GM19452 (cell line): ENCODE measurements around the gene MME.
"Not testable (repeated sequence)": the region's sequence is repeated elsewhere in the genome, so short reads cannot be mapped to it uniquely, and the experiment has no call there.

Experiments
- ATAC-seq: cut with Tn5 transposase; IDR thresholded peaks from one replicate; pipeline ENCODE4 v1.9.1; 2021; ENCODE audit not compliant: unreplicated experiment

MME gene

DNA sequence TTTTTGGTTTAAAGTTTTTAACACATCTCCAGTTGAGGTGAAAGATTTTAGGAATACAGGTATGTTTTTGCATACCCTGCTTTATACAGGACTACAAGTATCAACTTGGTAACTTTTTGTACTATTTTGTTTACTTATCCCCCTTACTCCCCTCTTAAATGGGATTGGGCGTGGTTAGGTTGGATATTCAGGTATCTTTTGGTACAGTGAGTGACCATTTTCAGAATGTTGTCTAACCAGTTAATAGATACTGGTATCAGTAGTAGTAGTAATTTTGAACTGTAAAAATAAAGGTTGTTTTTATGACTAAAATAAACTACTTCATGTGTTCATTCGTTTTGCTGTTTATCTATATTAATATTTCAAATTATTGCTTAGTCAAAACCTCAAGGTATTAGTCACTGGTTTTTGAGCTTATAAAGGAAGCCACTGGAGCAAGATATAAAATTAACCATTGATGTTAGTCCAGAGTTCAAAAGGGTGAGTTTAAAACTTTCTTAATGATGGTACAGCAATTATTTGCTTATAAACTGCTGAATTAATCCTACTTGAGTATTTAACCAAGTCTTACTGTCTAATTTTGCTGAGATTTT, 3.3 kb downstream of the MME start:
- ATAC-seq = no peak

DNA sequence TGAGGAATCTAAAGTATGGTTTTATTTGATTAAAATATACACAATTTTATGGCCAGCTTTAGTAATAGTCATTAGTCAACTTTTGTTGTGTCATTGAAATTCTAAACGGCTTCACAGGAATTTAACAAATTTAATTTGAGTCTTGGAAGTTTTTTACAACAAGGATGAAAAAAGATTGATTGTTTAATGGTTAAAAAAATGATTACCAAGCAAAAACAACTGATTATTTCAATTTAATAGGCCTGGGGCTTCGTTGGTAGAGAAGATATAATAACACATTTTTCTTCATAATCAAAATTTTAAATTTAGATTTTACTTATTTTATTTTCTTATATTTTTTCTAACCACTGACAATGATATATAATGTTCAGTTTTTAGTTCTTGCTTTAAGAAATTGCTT, 4.4 kb downstream of the MME start:
- no peak for ATAC-seq

DNA sequence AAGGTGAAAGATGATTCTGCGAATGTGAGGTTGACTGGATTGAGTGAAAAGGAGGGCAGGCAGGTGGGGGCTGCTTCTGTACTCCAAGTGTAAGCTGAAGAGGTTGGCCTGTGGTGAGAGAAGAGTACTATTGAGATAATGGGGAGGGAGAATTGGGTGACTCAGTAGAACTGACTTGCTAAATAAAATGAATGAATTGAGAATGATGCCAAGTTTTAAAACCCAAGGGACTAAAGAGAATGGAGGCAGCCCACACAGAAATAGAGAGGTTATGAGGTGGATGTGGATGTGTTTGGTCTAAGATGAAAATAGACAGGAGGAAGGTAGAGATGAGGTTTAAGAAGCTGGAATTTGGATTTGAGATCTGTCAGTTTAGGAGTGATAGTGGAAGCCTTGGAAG, 5.9 kb downstream of the MME start:
- ATAC-seq = no peak

DNA sequence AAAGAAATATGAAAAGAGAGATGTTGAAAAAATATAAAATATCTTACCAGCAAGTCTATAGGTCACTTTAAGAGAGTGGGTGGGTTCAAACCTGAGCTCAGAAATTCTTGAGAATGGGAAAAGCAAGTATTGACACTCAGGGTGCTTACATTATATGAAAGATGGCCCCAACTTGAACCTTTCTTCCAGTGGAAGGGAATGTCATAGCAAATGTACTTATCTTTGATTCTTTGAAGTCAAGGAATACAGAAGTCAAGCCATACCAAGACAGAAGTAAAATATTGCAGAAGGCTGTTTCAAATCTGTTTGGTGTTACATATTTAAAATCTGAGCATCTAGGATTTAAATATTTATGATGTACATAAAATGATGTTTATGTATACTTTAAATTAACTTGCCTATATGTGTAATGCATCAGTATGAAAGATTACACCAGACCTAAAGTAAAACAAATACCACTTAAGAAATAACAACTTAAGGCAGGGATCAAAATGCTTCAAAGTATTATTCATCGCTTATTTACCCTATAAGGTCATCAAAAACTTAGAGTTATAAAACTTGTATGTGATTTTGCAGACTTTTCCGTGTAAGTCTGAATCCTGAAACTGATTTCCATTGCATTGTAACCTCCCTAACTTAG, 8.7 kb downstream of the MME start:
- ATAC-seq = no peak

DNA sequence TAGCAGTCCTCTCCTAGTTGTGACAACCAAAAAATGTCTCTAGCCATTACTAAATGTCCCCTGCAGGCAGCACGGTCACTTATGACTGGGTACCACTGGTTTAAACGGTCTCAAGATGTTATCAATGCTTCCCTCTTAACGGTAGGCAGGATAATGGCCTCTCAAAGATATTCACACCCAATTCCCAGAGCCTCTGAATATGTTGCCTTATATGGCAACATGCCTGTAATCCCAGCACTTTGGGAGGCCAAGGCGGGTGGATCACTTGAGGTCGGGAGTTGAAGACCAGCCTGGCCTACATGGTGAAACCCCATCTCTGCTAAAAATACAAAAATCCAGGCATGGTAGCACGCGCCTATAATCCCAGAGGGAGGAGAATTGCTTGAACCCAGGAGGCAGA, 9.4 kb downstream of the MME start:
- no peak for ATAC-seq

DNA sequence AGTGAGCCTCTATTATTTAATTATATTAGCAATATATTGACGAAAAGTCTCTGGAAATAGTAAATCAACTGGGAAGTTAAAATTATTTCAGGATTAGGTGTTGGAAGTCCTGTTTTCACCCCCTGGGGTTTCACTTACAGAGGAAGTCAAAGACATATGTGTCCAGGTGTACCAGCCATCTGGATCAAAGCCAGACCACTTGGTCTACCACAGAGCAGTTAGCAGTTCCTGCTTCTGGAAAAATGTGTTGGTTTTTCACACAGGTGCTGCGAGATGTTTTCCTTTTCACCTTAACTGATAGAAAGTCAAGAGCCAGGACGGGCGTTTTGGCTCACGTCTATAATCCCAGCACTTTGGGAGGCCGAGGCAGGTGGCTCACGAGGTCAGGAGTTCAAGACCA, 13.1 kb downstream of the MME start:
- ATAC-seq = no peak

DNA sequence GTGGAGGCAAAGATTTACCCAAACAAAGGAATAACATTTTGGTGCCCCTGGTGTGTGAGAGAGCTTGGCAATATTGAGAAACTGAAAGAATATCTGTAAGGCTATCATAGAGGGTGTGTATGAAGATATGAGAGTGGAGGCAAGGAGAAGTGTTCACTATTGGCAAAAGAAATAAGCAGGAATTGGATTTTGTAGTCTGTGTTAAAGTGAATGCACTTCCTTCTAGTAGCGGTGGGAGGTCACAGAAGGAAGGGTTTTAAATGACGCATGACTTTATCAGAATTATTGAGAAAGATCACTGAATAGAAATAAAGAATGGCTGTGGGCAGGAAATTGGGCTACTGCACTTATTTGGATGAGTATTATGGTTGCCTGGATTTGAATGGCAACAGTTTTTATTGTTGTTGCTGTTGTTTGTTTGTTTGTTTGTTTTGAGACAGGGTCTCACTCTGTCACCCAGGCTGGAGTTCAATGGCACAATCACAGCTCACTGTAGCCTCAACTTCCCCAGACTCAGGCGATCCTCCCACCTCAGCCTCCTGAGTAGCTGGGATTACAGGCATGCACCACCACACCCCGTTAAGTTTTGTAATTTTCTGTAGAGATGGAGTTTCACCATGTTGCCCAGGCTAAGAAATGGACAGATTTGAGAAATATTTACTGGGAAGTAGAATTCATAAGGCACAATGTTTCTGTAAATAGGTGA, 16.3 kb downstream of the MME start:
- ATAC-seq = no peak

DNA sequence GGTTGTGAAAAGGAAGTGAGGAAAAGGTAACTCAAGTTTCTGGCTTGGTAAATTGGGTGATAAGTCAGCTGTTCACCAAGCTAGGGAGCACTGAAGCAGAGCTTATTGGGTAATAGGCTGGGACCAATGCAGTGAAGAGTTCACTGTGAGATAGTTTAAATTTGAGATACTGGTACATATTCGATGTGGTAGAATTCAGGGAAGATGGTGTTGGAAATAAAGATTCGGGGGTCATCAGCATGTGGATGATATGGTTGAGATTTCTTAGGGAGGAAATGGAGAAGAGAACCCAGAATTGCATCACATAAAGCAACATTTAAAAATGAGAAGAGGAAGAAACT, 16.9 kb downstream of the MME start:
- no peak for ATAC-seq

DNA sequence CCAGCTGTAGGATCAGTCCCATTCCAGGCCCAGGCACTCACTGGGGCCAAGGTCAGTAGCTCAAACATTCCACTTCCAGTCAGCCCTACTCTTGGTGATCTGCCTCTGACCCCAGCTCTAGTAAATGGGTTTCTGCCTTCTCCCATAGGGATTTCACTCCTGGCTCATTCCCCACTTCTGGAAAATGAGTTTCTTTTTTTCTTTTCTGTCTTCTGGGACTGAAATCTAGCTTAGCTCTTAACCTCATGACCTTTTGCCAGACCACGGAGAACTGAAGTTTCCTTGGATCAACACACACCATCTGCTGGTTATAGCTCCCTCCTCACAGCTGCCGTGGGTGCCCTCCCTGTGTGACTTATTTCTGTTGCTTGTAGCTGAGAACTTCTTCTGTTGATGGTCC, 21.3 kb downstream of the MME start:
- no peak for ATAC-seq

DNA sequence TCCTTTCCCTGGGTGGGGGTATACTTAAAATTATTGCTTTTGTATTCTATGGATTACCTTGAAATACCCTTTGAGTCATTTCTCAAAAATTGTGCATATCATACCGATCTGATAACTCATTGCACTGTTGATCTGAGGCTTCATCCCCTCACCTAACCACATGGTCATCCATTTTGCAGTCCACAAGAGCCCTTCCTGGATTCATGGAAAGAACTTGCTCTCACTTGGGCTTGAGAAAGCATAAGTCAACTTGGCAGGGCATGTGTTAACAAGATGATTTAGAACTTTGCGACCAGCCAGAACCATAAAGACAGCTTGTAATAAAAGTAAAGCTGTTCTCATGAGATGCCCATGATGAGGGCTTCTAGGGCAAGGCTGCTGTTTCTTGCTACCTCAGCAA, 22.2 kb downstream of the MME start:
- ATAC-seq = no peak

DNA sequence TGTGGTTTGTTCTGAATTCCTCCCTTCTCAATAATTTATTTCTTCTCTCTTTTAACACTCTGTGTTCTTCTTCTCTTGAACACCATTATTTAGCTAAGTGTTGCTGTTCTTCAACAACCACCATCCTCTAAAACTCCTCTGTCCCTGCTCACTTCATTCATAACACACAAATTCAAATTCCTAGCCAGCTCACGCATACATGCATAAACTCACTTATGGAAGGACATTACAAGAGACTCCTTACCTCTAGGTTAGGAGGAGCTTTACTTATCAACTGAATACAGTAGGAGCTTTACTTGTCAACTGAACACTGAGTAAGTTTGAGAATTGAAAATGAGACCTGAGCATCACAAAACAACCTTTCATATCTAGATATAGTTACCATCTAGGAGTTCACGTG, 23.6 kb downstream of the MME start:
- ATAC-seq = no peak

DNA sequence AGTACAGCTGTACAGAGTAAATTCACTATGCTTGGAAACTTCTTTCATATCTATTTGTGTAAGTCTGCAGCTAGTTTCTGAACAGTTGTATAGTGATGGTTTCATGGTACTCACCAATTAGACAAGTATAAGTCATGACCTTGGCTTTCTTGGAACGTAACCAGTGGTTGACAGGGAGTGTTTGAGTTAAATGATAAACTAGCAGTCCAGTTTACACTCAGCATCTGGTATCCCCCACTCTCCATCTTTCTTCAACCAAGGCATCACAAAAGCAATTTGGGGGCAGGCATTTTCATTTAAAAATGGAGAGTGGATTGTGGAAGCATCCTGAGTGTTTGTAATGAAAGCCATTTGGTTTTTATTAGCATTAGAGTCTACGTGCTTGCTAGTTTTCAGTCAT, 26.0 kb downstream of the MME start:
- ATAC-seq = no peak

DNA sequence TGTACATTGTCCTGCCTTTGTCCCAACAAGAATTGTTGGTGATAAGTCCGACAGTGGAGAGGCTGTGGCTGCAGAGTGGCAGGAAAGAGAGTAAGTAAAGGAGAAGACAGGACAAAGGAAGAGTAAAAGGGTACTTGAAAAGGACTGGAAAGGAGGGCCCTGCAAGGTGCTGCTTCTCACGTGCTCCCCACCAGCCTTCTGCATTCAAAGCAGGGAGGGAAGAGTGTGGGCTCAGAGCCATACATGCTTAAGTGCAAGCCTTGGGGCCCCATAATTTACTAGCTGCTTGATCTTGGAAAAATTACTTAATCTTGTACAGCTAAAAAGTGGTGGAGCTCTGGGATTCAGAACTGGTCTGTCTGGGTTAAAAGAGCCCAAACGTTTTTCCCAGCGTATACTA, 29.9 kb downstream of the MME start:
- ATAC-seq = no peak

DNA sequence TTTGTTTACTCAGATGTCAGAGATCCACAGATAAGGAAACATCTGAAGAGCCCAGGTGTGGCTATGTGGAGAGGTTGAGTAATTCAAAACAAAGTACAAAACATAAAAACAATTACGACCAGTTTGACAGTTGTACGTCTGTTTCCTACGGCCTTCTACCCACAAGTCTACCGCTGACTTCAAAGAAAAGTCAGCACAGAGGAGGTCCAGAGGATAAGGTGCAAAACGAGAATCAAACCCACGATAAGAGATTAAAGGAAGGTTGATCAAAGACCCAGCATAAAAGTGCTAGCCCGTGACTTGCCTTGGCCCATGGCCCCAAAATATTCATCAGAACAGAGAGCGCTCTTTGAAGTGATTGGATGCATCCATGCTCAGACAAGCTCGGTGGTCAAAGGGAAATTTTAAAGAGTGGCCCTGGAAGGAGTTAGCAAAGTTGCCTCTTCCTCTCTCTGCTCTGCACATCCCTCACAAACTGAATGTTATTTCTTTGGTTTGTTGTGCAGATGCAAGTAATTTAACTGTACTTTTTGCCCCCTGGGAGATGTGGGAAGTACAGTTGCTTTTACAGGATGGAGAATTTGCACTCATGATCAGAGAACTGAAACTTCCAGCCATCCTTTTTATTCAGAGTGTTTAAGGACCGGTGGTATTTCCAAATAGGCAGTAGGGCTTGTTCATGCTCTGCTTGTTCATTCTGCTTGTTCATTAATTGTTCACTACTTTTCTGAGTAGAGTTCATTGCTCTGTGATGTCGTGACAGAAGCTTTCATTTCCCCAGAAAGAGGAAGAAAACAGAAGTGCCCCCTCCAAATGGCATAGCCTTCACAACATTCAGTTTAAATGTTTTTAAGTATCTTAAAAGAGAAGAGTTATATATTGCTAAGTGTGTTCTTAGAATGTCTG, 31.1 kb downstream of the MME start:
- ATAC-seq = no peak

DNA sequence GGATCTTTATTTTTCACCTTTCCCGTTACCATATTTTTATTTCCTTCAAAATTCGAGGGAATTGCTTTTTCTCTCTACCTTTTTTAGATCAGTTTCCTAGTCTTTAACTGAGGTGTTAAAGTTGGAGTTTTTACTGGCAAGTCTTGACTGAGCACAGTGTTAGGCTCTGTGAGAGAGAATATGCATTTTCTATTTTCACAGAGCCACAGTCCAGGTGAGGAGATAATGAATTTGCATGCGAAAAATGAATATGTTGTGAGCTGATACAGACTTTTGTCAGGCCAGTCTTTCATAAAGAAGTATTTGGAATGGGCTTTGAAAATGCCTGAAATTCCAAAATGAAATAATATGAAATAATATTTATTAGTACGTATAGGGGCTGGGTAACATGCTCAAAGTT, 31.9 kb downstream of the MME start:
- no peak for ATAC-seq

DNA sequence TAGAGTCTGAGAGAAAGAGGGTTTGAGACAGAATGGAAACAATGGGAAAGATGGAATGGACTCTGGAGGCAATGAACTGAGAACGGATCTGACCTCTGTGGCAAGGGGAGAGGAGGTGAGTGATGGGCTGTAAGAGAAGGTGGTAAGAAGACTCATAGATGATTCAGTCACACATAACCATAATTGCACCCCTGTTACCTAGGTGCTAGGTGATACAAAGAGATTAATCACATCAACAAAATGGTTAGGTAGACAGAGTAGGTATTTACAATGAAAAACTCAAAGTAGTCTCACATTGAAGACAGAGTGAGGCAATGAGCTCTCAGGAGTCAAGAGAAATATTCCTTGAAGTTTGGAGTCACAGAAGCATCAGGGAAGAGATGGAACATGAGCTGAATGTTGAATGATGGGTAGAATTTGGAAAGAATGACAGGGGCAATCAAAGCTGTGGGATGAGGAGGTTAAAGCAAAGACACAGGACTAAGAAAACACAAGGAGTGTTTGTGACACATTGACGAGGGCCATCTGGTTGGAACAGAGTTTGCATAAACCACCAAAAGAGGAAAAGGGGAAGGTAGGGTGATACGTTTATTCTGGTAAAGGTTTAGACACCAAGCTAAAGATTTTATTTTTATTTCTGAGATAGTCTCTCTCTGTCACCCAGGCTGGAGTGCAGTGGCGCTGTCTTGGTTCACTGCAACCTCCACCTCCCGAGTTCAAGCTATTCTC, 32.7 kb downstream of the MME start:
- ATAC-seq = no peak

DNA sequence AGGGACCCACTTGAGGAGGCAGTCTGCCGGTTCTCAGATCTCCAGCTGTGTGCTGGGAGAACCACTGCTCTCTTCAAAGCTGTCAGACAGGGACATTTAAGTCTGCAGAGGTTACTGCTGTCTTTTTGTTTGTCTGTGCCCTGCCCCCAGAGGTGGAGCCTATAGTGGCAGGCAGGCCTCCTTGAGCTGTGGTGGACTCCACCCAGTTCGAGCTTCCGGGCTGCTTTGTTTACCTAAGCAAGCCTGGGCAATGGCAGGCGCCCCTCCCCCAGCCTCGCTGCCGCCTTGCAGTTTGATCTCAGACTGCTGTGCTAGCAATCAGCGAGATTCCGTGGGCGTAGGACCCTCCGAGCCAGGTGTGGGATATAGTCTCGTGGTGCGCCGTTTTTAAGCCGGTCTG, 44.6 kb downstream of the MME start:
- ATAC-seq = not testable (repeated sequence)

DNA sequence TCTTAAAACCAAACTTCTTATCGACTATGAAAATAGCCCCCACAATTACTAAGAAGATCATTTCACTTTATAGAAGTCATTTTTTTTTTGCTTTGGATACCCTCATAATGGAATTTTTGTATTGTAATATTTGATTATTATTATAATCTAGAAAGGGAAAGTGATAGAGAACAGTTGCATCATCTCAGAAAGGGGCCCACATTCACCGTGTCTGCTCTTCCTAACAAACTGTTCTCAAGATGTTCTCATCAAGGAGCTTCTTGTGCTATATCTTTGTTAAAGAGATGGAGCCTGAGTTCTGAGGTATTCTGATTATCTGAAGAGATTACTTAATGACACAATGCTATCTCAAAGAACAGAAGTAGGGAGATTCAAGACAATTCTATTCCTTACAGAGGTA, 49.3 kb downstream of the MME start:
- no peak for ATAC-seq

DNA sequence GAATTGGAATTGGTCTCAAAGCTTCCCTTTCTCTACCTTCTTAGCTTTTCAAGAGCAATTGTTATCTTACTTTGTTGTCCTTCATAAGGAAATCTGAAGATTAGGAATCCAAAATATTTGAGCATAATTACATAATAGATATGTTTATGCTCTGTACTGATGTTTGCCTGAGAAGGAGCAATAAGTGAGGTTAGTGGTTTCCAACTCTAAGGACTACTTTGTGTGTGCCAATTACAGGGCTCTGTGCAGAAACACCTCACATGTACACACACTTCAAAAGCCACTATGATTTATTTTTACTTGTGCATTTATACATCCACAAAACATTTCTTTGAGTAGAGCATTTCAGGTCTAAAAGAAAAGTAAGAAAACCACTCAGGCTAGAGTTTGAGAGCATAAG, 49.9 kb downstream of the MME start:
- ATAC-seq = no peak

DNA sequence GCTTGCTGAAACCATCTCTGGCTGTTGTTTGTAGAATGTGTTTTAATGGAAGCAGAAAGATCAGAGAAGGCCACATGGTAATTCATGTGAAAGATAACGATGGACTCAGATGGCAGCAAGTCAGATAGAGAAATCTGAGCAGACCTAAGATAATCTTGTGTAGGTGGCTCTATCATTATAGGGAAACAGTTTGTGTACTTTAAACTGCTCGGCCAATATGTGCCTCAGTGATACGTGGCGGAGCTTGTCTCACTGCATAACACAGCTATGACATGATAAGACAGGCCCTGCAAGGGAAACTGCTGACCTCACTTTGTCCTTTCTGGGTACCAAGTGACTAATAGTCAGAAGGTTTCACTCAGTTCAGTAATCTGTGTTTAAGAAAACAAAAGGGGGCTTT, 51.0 kb downstream of the MME start:
- ATAC-seq = no peak

DNA sequence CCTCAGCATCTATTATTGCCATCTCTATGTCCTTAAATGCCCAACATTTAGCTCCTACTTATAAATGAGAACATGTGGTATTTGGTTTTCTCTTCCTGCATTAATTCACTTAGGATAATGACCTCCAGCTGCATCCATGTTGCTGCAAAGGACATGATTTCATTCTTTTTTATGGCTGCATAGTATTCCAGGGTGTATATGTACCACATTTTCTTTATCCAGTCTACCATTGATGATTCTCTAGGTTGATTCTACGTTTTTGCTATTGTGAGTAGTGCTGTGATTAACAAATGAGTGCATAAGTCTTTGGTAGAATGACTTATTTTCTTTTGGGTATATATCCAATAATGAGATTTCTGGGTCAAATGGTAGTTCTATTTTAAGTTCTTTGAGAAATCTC, 54.2 kb downstream of the MME start:
- ATAC-seq = not testable (repeated sequence)
